ENCODE data around the gene ATG2A. TPM values are rescaled to one million over a fixed set of nuclear protein-coding genes. Genes with fewer than 3 reads are reported as not detected.

Gene ATG2A
- total and polyA plus RNA-seq, 2 experiments from 2014 or later = 11.7 to 18.1 TPM

DNA sequence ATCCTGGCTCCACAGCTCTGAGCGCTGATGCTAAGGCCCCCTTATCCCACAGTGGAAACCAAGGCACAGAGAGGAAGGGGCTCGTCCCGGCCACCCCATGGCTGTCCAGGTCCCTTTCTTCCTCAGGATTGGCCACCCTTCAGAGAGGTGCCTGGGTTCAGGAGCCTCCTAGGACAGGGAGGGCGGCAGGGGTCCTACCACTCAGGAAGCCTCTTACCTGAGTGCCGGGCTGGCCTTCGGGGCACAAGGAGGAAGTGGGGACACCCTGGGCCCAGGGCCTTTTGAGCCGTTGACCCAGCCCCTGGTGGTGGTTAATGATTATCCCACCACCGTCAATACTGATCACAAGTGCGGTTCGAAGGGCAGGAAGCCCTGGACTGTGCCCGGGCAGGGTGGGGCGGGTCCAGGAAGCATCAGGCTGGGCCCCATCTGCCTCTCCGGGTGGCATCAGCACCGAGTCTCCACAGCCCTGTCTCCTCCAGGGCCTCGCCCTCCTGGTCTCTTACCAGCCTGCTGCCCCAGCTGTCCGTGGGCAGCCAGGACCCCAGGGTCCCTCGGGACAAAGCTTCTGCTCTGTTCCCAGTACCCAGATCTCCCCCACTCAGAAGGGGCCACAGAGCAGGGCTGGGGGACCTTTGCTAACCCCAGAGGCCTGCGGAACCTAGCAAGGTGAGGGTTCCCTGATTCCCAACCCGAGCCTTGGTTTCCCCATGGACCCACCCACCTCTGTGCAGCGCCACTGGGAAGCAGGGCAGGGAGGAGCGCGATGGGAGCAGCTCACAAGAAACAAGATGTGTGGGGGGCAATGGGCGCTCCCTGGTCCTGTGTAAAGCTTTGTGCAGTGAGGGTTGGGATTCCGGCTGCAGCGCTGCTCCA is 23.6 kb downstream of the ATG2A start:
- Histone ChIP-seq H3K4me2 (peak overlapping the region; percentile 78), H3K36me3 (replicated peaks; ENCODE audit: insufficient read depth, low read depth) (no peaks in the 10 kb centered on the region)
- WGBS (ENCODE audit: low lambda C conversion rate, missing lambda C conversion rate) = 69% methylated on average over 25 of the region's 25 CpGs

DNA sequence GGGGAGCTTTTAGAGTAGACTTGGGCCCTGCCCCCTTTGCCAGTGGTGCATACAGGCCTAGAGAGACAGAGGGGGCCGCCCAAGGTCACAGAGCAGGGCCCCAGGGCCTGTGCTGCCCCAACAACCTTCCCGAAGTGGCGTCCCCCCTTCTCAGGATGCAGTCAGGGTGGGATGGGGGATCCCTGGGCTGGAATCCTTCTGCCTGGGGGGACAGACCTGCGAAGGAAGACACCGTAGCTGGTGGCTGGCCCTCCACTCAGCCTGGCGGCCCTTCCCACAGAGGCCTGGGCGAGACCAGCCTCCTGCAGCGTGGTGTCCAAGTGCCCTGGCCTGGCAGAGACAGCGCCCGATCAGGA is 24.2 kb downstream of the ATG2A start:
- Histone ChIP-seq H3K36me3 (replicated peaks; ENCODE audit: insufficient read depth, low read depth) (no peaks in the 10 kb centered on the region), H3K79me2 (peaks cover 24% of the 10 kb centered on the region), H3K9me2 (replicated peaks; ENCODE audit: insufficient read depth) (no peaks in the 10 kb centered on the region), H3K27ac (peak overlapping the region; percentile 98), H2AFZ (no peak overlapping the region), H3K4me1 (ENCODE audit: insufficient read depth) (peaks cover 27% of the 10 kb centered on the region), H3K9me3 (ENCODE audit: low read depth) (no peaks in the 10 kb centered on the region), H4K20me1 (ENCODE audit: insufficient read depth, poor library complexity, severe bottlenecking) (no peaks in the 10 kb centered on the region), H3K4me2 (peak overlapping the region; percentile 78), H3K4me3 (peak overlapping the region; percentile 52), H3K27me3 (no peaks in the 10 kb centered on the region)
- 74% methylated on average over 10 of the region's 10 CpGs for WGBS (ENCODE audit: low lambda C conversion rate, missing lambda C conversion rate)
- TF ChIP-seq, protein P1, sequence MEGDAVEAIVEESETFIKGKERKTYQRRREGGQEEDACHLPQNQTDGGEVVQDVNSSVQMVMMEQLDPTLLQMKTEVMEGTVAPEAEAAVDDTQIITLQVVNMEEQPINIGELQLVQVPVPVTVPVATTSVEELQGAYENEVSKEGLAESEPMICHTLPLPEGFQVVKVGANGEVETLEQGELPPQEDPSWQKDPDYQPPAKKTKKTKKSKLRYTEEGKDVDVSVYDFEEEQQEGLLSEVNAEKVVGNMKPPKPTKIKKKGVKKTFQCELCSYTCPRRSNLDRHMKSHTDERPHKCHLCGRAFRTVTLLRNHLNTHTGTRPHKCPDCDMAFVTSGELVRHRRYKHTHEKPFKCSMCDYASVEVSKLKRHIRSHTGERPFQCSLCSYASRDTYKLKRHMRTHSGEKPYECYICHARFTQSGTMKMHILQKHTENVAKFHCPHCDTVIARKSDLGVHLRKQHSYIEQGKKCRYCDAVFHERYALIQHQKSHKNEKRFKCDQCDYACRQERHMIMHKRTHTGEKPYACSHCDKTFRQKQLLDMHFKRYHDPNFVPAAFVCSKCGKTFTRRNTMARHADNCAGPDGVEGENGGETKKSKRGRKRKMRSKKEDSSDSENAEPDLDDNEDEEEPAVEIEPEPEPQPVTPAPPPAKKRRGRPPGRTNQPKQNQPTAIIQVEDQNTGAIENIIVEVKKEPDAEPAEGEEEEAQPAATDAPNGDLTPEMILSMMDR (IDR thresholded peaks at IDR 0.05; ENCODE audit: poor library complexity) = no peak
- no peak for TF ChIP-seq EZH2 (IDR thresholded peaks at IDR 0.05; ENCODE audit: borderline replicate concordance)
- no peak for TF ChIP-seq EZH2phosphoT487 (IDR thresholded peaks at IDR 0.05; ENCODE audit: low read depth, severe bottlenecking, unreplicated experiment)
- DNase-seq (ENCODE audit: low spot score) = no peak

More for the DNA sequence above, 23.6 kb downstream of the ATG2A start:
- Histone ChIP-seq H3K4me1 (ENCODE audit: insufficient read depth) (peaks cover 21% of the 10 kb centered on the region), H3K27me3 (no peaks in the 10 kb centered on the region), H3K79me2 (peaks cover 24% of the 10 kb centered on the region), H3K4me3 (peak overlapping the region; percentile 52), H4K20me1 (ENCODE audit: insufficient read depth, poor library complexity, severe bottlenecking) (no peaks in the 10 kb centered on the region), H2AFZ (no peak overlapping the region), H3K9me3 (ENCODE audit: low read depth) (no peaks in the 10 kb centered on the region), H3K27ac (peak overlapping the region; percentile 98), H3K9me2 (replicated peaks; ENCODE audit: insufficient read depth) (no peaks in the 10 kb centered on the region)
- TF ChIP-seq, protein P1 (IDR thresholded peaks at IDR 0.05; ENCODE audit: poor library complexity) = no peak
- TF ChIP-seq EZH2 (IDR thresholded peaks at IDR 0.05; ENCODE audit: borderline replicate concordance) = no peak
- TF ChIP-seq EZH2phosphoT487 (IDR thresholded peaks at IDR 0.05; ENCODE audit: low read depth, severe bottlenecking, unreplicated experiment) = no peak
- peak; percentile 90 for DNase-seq (ENCODE audit: low spot score)

DNA sequence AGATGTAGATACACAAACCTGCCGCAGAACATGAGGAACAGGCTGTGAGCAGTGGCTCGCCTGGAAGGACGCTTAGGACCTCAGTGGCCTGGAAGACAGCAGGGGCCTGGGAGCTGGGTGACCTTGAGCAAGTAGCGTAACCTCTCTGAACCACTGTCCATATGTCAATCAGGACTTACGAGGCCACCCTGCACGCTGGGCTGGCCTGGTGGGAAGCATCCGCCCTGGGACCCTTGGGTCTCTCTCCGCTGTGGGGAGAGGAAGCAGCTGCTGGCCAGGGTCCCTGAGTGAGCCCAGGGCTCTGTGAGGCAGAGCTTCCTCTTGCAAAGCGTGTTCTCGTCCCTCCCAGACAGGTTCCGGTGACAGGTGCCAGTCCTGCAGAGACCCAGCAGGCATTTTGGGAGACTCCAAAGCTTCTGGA is 24.6 kb downstream of the ATG2A start:
- no peaks in the 10 kb centered on the region for H4K20me1 ChIP-seq (ENCODE audit: insufficient read depth, poor library complexity, severe bottlenecking)
- peaks cover 24% of the 10 kb centered on the region for H3K79me2 ChIP-seq
- H3K36me3 ChIP-seq (replicated peaks; ENCODE audit: insufficient read depth, low read depth) = no peaks in the 10 kb centered on the region
- H3K4me1 ChIP-seq (ENCODE audit: insufficient read depth) = peaks cover 31% of the 10 kb centered on the region
- TF ChIP-seq, protein P1 (IDR thresholded peaks at IDR 0.05; ENCODE audit: poor library complexity) = no peak
- TF ChIP-seq EZH2 (IDR thresholded peaks at IDR 0.05; ENCODE audit: borderline replicate concordance) (no peak), EZH2phosphoT487 (IDR thresholded peaks at IDR 0.05; ENCODE audit: low read depth, severe bottlenecking, unreplicated experiment) (no peak)
- H3K4me2 ChIP-seq = peak overlapping the region; percentile 78
- no peak for DNase-seq (ENCODE audit: low spot score)
- no peaks in the 10 kb centered on the region for H3K9me2 ChIP-seq (replicated peaks; ENCODE audit: insufficient read depth)
- H3K27ac ChIP-seq = peak overlapping the region; percentile 98
- H2AFZ ChIP-seq = no peak overlapping the region
- H3K9me3 ChIP-seq (ENCODE audit: low read depth) = no peaks in the 10 kb centered on the region
- H3K27me3 ChIP-seq = no peaks in the 10 kb centered on the region
- WGBS (ENCODE audit: low lambda C conversion rate, missing lambda C conversion rate) = 62% methylated on average over 11 of the region's 11 CpGs
- peak overlapping the region; percentile 52 for H3K4me3 ChIP-seq
